ENCODE results near the gene SLC8A2. TPM values are rescaled to one million over a fixed set of nuclear protein-coding genes. Genes with fewer than 3 reads are reported as not detected.

SLC8A2 gene
- total RNA-seq, 2 experiments from 2014 or later: 0.13 to 0.36 TPM

- no peak for TF ChIP-seq CTCF (conservative IDR thresholded peaks at IDR 0.05; ENCODE audit: low read length)
- POLR2A ChIA-PET: no interaction called here
Measured at GRCh38 chr19:47445527-47445926, 26.2 kb downstream of the SLC8A2 start.

DNA sequence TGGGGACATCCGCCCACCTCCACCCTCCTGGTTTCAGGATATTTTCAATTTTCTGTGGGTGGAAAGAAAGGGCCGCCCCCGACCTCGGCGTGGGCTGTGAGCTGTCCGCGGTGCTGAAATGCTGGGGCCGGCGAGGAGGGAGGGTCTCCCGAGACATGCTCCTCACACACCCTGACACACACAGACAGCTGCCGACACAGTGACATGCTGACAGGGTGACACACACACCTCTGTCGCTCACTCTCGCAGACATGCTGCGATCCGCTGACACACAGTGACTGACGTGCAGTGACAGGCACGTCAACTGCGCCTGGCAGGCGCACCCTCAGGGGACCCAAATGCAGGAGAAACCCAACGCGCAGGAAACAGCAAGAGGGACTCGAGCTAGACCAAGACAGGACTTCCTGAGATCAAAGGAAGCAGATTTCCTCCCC is 27.3 kb downstream of the SLC8A2 start:
- no TSS peak for BruUV-seq (replicated peaks)
- Histone ChIP-seq H3K9me3 (ENCODE audit: low read length) (no peaks in the 10 kb centered on the region), H3K79me2 (ENCODE audit: insufficient read depth, low read depth, low read length) (no peaks in the 10 kb centered on the region), H3K4me1 (ENCODE audit: insufficient read depth, low read length, poor library complexity, severe bottlenecking) (peaks cover 8% of the 10 kb centered on the region), H2AFZ (ENCODE audit: low read length) (no peak overlapping the region), H3K4me3 (ENCODE audit: low read depth, low read length, poor library complexity, severe bottlenecking) (no peak overlapping the region), H3K27ac (ENCODE audit: low read depth, low read length, poor library complexity, severe bottlenecking) (no peak overlapping the region), H3K9me2 (ENCODE audit: insufficient read depth, low read length) (no peaks in the 10 kb centered on the region), H3K4me2 (ENCODE audit: low read length) (no peak overlapping the region), H3K36me3 (ENCODE audit: insufficient read depth, low read length) (no peaks in the 10 kb centered on the region), H4K20me1 (ENCODE audit: insufficient read depth, low read length) (no peaks in the 10 kb centered on the region)
- no peak for DNase-seq (ENCODE audit: low spot score)
- POLR2A ChIA-PET: no interaction called here
- CTCF ChIA-PET (ENCODE audit: unreplicated experiment): no interaction called here
- TF ChIP-seq CTCF (conservative IDR thresholded peaks at IDR 0.05; ENCODE audit: low read length) (no peak), EZH2phosphoT487 (IDR thresholded peaks at IDR 0.05; ENCODE audit: borderline replicate concordance, low read depth, low read length) (no peak)
- intact Hi-C loops (cut with micrococcal nuclease; ENCODE audit: unreplicated experiment): no loop called here

More at GRCh38 chr19:47445527-47445926, 26.2 kb downstream of the SLC8A2 start:
- DNase-seq (ENCODE audit: low spot score): no peak
- Histone ChIP-seq H2AFZ (ENCODE audit: low read length) (no peak overlapping the region), H3K4me3 (ENCODE audit: low read depth, low read length, poor library complexity, severe bottlenecking) (no peak overlapping the region), H3K4me2 (ENCODE audit: low read length) (no peak overlapping the region), H3K4me1 (ENCODE audit: insufficient read depth, low read length, poor library complexity, severe bottlenecking) (peaks cover 8% of the 10 kb centered on the region), H4K20me1 (ENCODE audit: insufficient read depth, low read length) (no peaks in the 10 kb centered on the region), H3K9me2 (ENCODE audit: insufficient read depth, low read length) (no peaks in the 10 kb centered on the region), H3K79me2 (ENCODE audit: insufficient read depth, low read depth, low read length) (no peaks in the 10 kb centered on the region), H3K36me3 (ENCODE audit: insufficient read depth, low read length) (no peaks in the 10 kb centered on the region), H3K27ac (ENCODE audit: low read depth, low read length, poor library complexity, severe bottlenecking) (no peak overlapping the region), H3K9me3 (ENCODE audit: low read length) (no peaks in the 10 kb centered on the region)
- no TSS peak for BruUV-seq (replicated peaks)
- CTCF ChIA-PET (ENCODE audit: unreplicated experiment): no interaction called here
- intact Hi-C loops (cut with micrococcal nuclease; ENCODE audit: unreplicated experiment): no loop called here

DNA sequence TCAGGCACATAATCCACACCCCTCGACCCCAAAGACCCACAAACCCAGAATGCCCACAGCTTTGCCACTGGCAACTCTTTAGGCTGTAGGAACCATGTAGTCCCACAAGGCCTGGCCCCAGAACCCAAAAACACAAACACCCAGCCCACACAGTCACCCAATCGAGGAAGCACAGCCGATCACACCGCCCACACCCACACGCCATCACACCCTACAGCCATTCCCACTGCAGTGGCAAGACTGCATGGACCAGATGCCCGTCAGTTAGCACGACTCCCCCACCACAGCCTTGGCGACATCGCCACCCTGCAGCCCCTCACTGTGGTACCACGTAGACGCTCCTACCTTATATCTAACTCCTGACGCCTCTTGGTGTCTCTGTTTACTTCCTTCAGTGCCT is 28.4 kb downstream of the SLC8A2 start:
- Histone ChIP-seq H3K27ac (ENCODE audit: low read depth, low read length, poor library complexity, severe bottlenecking) (no peak overlapping the region), H2AFZ (ENCODE audit: low read length) (no peak overlapping the region), H3K79me2 (ENCODE audit: insufficient read depth, low read depth, low read length) (no peaks in the 10 kb centered on the region), H3K4me3 (ENCODE audit: low read depth, low read length, poor library complexity, severe bottlenecking) (no peak overlapping the region), H3K36me3 (ENCODE audit: insufficient read depth, low read length) (no peaks in the 10 kb centered on the region), H3K4me1 (ENCODE audit: insufficient read depth, low read length, poor library complexity, severe bottlenecking) (peaks cover 8% of the 10 kb centered on the region), H3K9me2 (ENCODE audit: insufficient read depth, low read length) (no peaks in the 10 kb centered on the region), H3K9me3 (ENCODE audit: low read length) (no peaks in the 10 kb centered on the region), H4K20me1 (ENCODE audit: insufficient read depth, low read length) (no peaks in the 10 kb centered on the region), H3K4me2 (ENCODE audit: low read length) (no peak overlapping the region)
- TF ChIP-seq CTCF (conservative IDR thresholded peaks at IDR 0.05; ENCODE audit: low read length): no peak
- TF ChIP-seq EZH2phosphoT487 (IDR thresholded peaks at IDR 0.05; ENCODE audit: borderline replicate concordance, low read depth, low read length): no peak
- ChIA-PET CTCF (ENCODE audit: unreplicated experiment) (no interaction called here), POLR2A (no interaction called here)
- no peak for DNase-seq (ENCODE audit: low spot score)
- intact Hi-C loops (cut with micrococcal nuclease; ENCODE audit: unreplicated experiment): no loop called here
- no TSS peak for BruUV-seq (replicated peaks)

Measured in OCI-LY7 (cell line).